HG03108 (cell line): Measurements from ENCODE around the gene OTOF.

ENCODE experiments used
- ATAC-seq: cut with Tn5 transposase; IDR thresholded peaks from one replicate; pipeline ENCODE4 v1.9.1; 2021; ENCODE audit warnings: moderate library complexity; ENCODE audit not compliant: unreplicated experiment

OTOF gene

GRCh38 chr2:26421961-26422360 is 56.0 kb downstream of the OTOF start:
- ATAC-seq: no peak

GRCh38 chr2:26414311-26414710 is 63.6 kb downstream of the OTOF start:
- ATAC-seq: no peak

DNA sequence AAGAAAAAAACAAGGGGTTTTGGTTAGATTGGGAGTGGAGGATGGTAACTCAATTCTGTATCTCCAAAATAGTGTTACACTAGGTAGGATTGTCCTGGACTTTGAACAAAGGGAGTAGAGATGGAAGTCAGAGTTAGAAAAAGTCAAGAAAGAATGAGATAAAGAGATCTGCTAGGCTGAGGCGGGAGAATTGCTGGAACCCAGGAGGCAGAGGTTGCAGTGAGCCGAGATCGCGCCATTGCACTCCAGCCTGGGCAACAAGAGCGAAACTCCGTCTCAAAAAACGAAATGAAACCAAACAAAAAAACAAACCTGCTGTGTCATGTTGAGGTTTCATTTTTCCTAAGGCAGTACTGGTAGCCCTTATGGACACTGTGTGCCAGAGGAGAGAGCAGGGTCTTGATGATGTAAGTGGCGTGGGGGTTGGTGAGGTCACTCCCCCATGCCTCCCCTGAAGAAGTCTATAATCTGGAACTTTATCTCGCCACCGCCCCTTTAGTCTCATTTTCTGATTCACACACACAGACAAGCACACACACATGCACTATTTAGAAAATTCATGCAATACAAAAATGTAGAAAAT is 65.7 kb downstream of the OTOF start:
- no peak for ATAC-seq

DNA sequence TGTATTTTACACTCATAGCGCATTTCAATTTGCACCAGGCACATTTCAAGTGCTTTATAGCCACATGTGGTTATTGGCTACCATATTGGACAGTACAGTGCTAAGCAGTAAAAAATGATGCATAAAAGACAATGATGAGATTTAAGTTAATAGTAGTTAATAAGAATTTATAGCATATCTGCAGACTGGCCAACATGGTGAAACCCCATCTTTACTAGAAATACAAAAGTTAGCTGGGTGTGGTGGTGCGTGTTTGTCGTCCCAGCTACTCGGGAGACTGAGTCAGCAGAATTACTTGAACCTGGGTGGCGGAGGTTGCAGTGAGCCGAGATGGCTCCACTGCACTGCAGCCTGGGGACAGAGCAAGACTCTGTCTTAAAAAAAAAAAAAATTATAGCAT is 66.5 kb downstream of the OTOF start:
- ATAC-seq: no peak

DNA sequence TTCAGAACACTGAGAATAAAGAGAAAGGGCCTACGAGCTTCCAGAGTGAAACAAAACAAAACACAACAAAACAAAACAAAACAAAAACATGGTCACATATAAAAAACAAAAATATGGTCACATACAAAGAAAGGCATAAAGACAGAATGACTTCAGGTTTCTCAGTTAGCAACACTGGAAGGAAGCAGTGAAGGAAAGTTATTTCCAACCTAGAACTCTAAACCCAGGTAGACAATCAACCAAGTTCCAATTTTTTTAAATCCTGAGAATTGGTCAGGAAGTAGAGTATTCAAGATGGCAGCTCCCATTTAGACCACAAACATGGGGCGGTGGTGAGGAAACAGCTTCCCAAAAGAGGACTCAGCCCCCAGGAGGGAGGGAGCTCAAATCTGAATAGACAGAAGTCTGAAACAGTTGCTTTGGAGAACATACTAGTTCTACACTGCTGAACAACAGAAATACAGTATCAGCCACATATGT is 67.1 kb downstream of the OTOF start:
- ATAC-seq: no peak

- no peak for ATAC-seq
Measured at GRCh38 chr2:26409785-26410184, 68.1 kb downstream of the OTOF start.

- no peak for ATAC-seq
Measured at GRCh38 chr2:26407526-26407925, 70.4 kb downstream of the OTOF start.
